Mesothelial cell of epicardium (in vitro differentiated cells): ENCODE measurements around the gene GALNTL6. TPM values are rescaled to one million over a fixed set of nuclear protein-coding genes. Genes with fewer than 3 reads are reported as not detected.

ENCODE experiments used
- DNase-seq, 2 experiments: peaks; one replicate each; pipeline ENCODE4 v3.0.0; 2021; ENCODE audit warnings: low spot score in 2 of 2; ENCODE audit not compliant: unreplicated experiment in 2 of 2
- H3K27ac Mint-ChIP-seq: 2 replicates; pipeline ENCODE4 v1.8.0; 2021; ENCODE audit warnings: mixed read lengths
- H3K27me3 Mint-ChIP-seq: 2 replicates; pipeline ENCODE4 v1.8.0; 2021; ENCODE audit warnings: low read depth, mixed read lengths
- H3K36me3 Mint-ChIP-seq: 2 replicates; pipeline ENCODE4 v1.8.0; 2021; ENCODE audit warnings: mixed read lengths
- H3K4me1 Mint-ChIP-seq: 2 replicates; pipeline ENCODE4 v1.8.0; 2021; ENCODE audit warnings: mixed read lengths
- H3K4me3 Mint-ChIP-seq: 2 replicates; pipeline ENCODE4 v1.8.0; 2021; ENCODE audit warnings: mild to moderate bottlenecking, moderate library complexity, mixed read lengths
- H3K9me3 Mint-ChIP-seq: 2 replicates; pipeline ENCODE4 v1.8.0; 2021; ENCODE audit warnings: mixed read lengths
- CTCF ChIP-seq: fragments of 200-600 bp; sonication (generic); IDR thresholded peaks from one replicate; pipeline ENCODE4 v1.5.0; 2021; ENCODE audit warnings: antibody characterized with exemption; ENCODE audit not compliant: unreplicated experiment
- total RNA-seq: library from RNA; stranded (reverse); gene quantifications from 3 replicates; pipeline ENCODE4 v1.2.1, GENCODE V29; 2021

GALNTL6 gene
- total RNA-seq, 1 donor from 2014 or later: 1.3 TPM

GRCh38 chr4:173001571-173001970 lies 1188.4 kb downstream of the GALNTL6 start:
- Mint-ChIP-seq H3K9me3 (no peaks in the 10 kb centered on the region), H3K27ac (no peak overlapping the region), H3K4me3 (no peak overlapping the region), H3K36me3 (no peaks in the 10 kb centered on the region), H3K4me1 (peaks cover 4% of the 10 kb centered on the region), H3K27me3 (no peaks in the 10 kb centered on the region)
- TF ChIP-seq CTCF: no peak
- no peak for DNase-seq

- Mint-ChIP-seq H3K36me3 (no peaks in the 10 kb centered on the region), H3K4me1 (peaks cover 4% of the 10 kb centered on the region), H3K9me3 (no peaks in the 10 kb centered on the region), H3K27ac (no peak overlapping the region), H3K4me3 (no peak overlapping the region), H3K27me3 (no peaks in the 10 kb centered on the region)
- TF ChIP-seq CTCF: no peak
- no peak for DNase-seq
These were observed 1189.8 kb downstream of the GALNTL6 start for GRCh38 chr4:173002830-173003561.

DNA sequence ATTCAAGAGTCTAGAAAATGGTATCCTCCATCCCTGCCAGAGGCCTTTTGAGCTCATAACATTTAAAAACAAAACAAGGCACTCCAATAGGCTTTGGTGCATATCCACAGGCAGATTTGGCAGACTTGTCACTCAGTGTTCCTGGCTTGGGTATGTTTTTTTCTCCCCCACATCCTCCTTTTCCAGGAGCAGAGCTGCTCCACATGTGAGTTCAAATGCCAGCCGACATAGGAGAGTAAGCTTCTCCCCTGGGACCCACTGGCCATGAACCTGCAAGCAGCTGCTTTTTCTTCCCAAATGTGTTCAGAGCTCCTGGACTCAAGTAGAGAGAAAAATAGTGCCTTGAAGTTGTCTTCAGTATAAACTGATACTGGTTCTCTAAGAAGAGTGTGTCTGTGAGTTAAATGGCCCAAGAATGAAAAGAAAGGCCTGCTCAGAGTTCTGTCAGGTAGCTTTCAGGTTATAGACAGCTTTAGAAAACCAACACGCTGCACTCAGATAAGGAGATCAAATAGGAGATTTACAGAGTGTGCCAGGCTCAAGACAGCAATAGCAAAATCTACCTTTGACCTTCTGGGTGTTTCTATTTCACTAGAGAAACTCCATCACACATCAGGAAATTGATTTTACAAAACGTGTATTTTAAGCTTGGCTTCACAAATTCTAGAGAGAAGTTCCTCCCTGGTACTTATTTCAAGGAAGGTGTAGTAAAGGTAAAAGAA lies 1192.9 kb downstream of the GALNTL6 start:
- no peak for DNase-seq
- Mint-ChIP-seq H3K36me3 (no peaks in the 10 kb centered on the region), H3K9me3 (peaks cover 3% of the 10 kb centered on the region), H3K27me3 (no peaks in the 10 kb centered on the region), H3K27ac (no peak overlapping the region), H3K4me1 (no peaks in the 10 kb centered on the region), H3K4me3 (no peak overlapping the region)
- TF ChIP-seq CTCF: no peak

GRCh38 chr4:173008436-173008835 lies 1195.2 kb downstream of the GALNTL6 start:
- Mint-ChIP-seq H3K36me3 (no peaks in the 10 kb centered on the region), H3K4me3 (no peak overlapping the region), H3K4me1 (peaks cover 2% of the 10 kb centered on the region), H3K9me3 (peaks cover 3% of the 10 kb centered on the region), H3K27ac (no peak overlapping the region), H3K27me3 (no peaks in the 10 kb centered on the region)
- TF ChIP-seq CTCF: no peak
- no peak for DNase-seq

DNA sequence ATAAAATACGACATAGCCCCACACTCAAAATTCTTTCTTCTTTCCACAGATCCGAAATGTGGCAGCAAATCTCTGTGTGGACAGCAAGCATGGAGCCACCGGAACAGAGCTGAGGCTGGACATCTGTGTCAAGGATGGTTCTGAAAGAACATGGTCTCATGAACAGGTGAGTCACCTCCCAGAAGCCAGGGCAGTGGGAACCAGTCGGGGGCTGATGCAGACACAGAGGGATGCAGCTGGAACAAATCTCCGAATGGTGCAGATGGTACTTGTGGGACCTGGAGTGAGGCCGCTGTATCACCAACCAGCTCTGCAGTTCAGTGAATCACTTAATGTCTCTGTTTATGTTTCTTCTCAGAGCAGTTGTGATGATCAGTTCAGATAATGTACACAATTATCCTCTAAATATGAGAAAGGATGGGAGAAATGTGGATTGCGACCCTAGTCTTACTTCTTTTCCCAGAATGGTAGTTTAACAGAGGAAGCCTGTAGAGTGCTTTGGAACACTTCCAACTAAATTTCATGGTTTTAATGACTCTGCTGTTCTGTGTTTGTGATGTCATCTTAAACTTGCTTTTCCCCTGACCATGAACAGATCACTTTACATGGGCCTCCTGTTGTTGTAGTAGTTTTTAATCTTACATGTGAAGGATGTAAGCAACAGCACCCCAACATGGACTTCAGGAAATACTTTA lies 1196.1 kb downstream of the GALNTL6 start:
- H3K27me3 Mint-ChIP-seq: no peaks in the 10 kb centered on the region
- H3K27ac Mint-ChIP-seq: no peak overlapping the region
- peaks cover 9% of the 10 kb centered on the region for H3K4me1 Mint-ChIP-seq
- no peak for DNase-seq
- H3K9me3 Mint-ChIP-seq: peaks cover 3% of the 10 kb centered on the region
- TF ChIP-seq CTCF: no peak
- H3K4me3 Mint-ChIP-seq: no peak overlapping the region
- H3K36me3 Mint-ChIP-seq: no peaks in the 10 kb centered on the region
